ENCODE results near the gene IL3.

IL3 gene

DNA sequence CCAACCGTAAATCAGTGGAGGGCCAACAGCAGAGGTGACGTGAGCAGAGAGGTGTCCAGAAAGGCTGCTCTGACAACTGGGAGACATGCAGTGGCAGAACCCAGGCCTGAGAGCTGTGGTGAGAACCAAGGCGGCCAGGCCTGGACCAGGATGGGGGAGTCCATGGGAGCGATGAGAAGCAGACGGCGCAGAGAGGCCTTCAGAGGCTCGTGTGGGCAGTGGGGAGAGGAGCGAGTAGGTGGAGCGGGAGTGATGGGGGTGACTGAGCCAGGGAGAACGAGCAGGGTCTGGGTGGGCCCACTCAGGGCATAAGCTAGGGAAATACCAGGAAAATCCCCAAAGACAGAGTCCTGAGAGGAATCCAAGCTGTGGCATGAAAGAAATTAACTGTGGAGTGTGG, 7.9 kb upstream of the IL3 start:
- H3K27me3 ChIP-seq (replicated peaks): no peaks in the 10 kb centered on the region
- DNase-seq: no peak
- no peak overlapping the region for H3K4me3 ChIP-seq (ENCODE audit: low read depth, low read length)
- in situ Hi-C loops (cut with HindIII; ENCODE audit: low pct_ligation_motif_present, low sequenced_read_pairs): no loop called here
- no peaks in the 10 kb centered on the region for H3K36me3 ChIP-seq (replicated peaks)
- no peak overlapping the region for H3K27ac ChIP-seq
- TF ChIP-seq, protein P1, sequence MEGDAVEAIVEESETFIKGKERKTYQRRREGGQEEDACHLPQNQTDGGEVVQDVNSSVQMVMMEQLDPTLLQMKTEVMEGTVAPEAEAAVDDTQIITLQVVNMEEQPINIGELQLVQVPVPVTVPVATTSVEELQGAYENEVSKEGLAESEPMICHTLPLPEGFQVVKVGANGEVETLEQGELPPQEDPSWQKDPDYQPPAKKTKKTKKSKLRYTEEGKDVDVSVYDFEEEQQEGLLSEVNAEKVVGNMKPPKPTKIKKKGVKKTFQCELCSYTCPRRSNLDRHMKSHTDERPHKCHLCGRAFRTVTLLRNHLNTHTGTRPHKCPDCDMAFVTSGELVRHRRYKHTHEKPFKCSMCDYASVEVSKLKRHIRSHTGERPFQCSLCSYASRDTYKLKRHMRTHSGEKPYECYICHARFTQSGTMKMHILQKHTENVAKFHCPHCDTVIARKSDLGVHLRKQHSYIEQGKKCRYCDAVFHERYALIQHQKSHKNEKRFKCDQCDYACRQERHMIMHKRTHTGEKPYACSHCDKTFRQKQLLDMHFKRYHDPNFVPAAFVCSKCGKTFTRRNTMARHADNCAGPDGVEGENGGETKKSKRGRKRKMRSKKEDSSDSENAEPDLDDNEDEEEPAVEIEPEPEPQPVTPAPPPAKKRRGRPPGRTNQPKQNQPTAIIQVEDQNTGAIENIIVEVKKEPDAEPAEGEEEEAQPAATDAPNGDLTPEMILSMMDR (IDR thresholded peaks at IDR 0.05; ENCODE audit: low read depth, low read length, missing control alignments): no peak

GRCh38 chr5:132053483-132053882, 7.0 kb upstream of the IL3 start:
- DNase-seq: no peak

GRCh38 chr5:132054031-132054696, 6.3 kb upstream of the IL3 start:
- Histone ChIP-seq H3K4me3 (ENCODE audit: low read depth, low read length) (no peak overlapping the region), H3K36me3 (replicated peaks) (no peaks in the 10 kb centered on the region), H3K27ac (no peak overlapping the region), H3K27me3 (replicated peaks) (no peaks in the 10 kb centered on the region)
- TF ChIP-seq, protein P1 (IDR thresholded peaks at IDR 0.05; ENCODE audit: low read depth, low read length, missing control alignments): no peak
- DNase-seq: no peak
- in situ Hi-C loops (cut with HindIII; ENCODE audit: low pct_ligation_motif_present, low sequenced_read_pairs): no loop called here

More at GRCh38 chr5:132053483-132053882, 7.0 kb upstream of the IL3 start:
- Histone ChIP-seq H3K4me3 (ENCODE audit: low read depth, low read length) (no peak overlapping the region), H3K36me3 (replicated peaks) (no peaks in the 10 kb centered on the region), H3K27me3 (replicated peaks) (no peaks in the 10 kb centered on the region), H3K27ac (no peak overlapping the region)
- in situ Hi-C loops (cut with HindIII; ENCODE audit: low pct_ligation_motif_present, low sequenced_read_pairs): no loop called here
- TF ChIP-seq, protein P1 (IDR thresholded peaks at IDR 0.05; ENCODE audit: low read depth, low read length, missing control alignments): no peak

GRCh38 chr5:132054697-132055440, 5.6 kb upstream of the IL3 start:
- DNase-seq: no peak
- Histone ChIP-seq H3K36me3 (replicated peaks) (no peaks in the 10 kb centered on the region), H3K27ac (no peak overlapping the region), H3K4me3 (ENCODE audit: low read depth, low read length) (no peak overlapping the region), H3K27me3 (replicated peaks) (no peaks in the 10 kb centered on the region)
- in situ Hi-C loops (cut with HindIII; ENCODE audit: low pct_ligation_motif_present, low sequenced_read_pairs): no loop called here
- TF ChIP-seq, protein P1 (IDR thresholded peaks at IDR 0.05; ENCODE audit: low read depth, low read length, missing control alignments): no peak

DNA sequence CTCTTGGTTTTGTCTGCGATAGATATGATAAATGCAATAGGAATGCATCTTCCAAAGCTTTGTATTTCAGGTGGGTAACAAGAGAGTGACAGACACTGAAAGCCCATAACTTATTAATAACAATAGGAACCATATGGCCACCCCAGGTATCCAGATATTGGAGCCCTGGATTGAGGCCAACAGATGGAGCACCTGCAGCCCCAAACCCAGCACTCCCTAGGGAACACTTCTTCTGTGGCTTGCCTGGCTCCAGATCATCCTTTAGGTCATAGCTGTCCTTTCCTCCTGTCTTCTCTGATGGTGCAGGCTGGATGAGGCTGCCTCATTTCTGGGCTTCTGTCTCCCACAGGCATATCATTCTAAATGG, 5.0 kb upstream of the IL3 start:
- TF ChIP-seq, protein P1 (IDR thresholded peaks at IDR 0.05; ENCODE audit: low read depth, low read length, missing control alignments): no peak
- no peak overlapping the region for H3K4me3 ChIP-seq (ENCODE audit: low read depth, low read length)
- in situ Hi-C loops (cut with HindIII; ENCODE audit: low pct_ligation_motif_present, low sequenced_read_pairs): no loop called here
- H3K27ac ChIP-seq: no peak overlapping the region
- DNase-seq: no peak
- no peaks in the 10 kb centered on the region for H3K27me3 ChIP-seq (replicated peaks)
- no peaks in the 10 kb centered on the region for H3K36me3 ChIP-seq (replicated peaks)
